GM21723 (cell line): ENCODE data around the gene ARL5B.
"Not testable (repeated sequence)": the region's sequence is repeated elsewhere in the genome, so short reads cannot be mapped to it uniquely, and the experiment has no call there.

Experiments
- ATAC-seq: cut with Tn5 transposase; IDR thresholded peaks from one replicate; pipeline ENCODE4 v1.9.1; 2021; ENCODE audit warnings: mild to moderate bottlenecking, moderate library complexity; ENCODE audit not compliant: unreplicated experiment

ARL5B gene, protein sequence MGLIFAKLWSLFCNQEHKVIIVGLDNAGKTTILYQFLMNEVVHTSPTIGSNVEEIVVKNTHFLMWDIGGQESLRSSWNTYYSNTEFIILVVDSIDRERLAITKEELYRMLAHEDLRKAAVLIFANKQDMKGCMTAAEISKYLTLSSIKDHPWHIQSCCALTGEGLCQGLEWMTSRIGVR

DNA sequence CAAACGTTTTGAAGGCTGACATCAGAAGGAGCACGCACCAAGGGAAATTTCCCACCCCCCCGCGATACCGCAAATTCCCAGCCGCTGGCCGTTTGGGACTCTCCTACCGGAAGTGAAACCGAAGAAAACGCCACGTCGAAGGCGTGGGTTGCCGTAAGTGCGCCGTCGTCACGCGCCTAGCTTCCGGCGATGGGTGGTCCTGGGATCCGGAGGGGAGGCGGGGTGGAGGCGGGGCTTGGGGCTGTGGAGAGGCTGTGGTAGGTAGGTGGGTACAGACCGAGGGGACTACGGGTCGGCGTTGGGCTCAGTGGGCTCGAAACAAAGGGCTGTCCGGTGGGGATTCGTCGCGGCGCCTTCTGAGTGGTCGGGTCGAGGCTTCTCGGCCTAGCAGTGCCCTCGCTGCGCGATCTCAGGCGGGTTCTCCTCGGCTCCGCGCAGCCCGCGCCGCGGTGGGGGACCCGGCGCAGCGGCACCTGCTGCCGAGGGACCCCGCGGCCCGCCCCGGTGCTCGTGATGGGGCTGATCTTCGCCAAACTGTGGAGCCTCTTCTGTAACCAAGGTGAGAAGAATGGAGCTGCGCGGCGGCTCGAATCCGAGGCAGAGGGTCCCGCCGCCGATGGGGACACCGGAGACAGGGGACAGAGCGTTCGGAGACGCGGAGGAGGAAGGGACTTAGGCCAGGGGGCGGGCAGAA lies at the start of gene ARL5B:
Gene ARL5B (plus strand): TSS at position 307 of the 694 bp plus-strand sequence. CDS start 207 bp downstream, at position 514.
- peak; percentile 87 for ATAC-seq

DNA sequence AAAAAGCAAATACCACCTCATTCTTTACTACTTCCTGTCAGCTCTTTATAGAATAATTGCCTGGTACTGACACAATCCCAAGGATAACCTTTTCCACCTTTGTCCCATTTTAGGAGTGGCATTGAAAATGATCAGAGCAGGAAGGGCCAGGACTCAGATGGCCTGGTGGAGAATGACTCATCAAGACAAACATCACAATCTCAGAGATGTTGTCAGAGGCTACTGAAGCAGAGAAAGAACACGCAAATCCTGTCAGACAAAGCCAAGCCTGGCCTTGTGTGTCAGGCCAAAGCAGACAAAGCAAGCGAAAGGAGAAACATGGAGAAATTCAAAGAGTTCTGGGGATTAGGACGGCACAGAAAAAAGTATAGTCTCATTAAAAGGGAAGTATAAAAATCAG lies 48.7 kb upstream of the ARL5B start:
- ATAC-seq = no peak

DNA sequence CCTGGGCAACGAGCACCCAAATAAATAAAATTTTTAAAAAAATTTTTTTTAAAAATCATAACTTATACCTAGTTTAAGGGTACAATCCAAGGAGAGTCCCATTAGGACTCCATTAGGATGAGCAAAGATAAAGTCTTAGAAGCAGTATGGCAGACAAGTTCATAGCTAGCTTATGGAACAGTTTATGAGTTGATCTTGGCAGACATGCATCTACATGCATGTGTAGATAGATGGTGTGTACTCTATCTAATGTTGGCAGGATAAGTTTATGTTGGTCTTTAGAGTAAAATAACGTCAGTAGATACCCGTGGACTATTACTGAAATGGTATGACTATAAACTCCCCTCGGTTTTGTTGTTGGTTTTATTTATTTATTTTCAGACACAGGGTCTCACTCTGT lies 48.1 kb upstream of the ARL5B start:
- no peak for ATAC-seq

DNA sequence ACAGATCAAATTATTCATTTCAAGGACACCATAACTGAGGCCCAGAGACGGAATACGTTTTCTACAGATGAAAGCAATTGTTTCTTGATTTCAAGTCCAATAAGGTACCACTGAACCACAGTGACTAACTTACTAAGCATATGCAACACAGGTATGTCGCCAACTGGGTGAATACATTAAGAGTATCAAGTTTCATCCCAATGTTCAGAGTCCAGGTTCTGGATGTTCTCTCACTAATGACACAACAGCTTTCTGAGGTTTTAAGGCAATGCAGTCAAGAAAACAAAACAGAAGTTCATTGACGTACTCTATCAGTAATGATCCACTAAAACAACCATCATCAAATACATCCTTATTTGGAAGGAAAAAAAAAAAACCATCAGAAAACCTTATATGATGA lies 43.6 kb upstream of the ARL5B start:
- no peak for ATAC-seq

DNA sequence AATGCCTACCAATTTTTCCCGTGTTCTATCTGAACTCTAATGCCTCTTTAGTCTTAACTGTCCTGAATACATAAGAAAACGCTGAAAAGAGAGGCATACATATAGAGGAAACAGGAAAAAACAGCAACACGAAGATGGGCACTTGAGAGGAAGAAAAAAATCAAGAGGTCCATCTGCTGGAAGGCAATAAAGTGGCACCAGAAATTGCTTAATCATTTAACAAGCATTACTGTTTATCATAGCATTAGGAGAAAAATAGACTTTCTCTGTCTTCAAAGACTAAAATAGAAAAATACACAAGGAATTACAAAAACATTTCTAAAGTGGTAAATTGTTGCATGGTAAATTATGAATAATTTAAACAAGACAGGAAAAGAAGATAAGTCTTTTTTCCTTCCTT lies 42.9 kb upstream of the ARL5B start:
- no peak for ATAC-seq

DNA sequence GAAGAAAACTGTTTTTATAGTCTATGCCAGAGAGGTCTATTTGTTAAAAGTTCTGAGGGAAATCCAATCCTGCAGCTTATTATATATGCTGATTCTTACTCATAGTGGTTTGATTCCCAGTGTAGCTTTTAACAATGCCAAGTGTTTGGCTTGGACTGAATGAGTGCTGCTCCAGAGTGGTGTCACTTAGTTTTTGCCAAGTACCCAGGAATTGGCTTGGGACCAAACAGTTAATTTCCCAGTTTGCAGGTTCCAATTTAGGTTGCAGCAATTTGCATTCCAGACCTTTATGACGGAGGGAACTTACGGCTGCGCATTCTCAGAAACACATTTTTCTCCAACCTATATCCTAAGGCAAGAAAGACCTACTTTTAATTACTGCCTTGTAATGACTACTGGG lies 40.2 kb upstream of the ARL5B start:
- ATAC-seq = no peak

DNA sequence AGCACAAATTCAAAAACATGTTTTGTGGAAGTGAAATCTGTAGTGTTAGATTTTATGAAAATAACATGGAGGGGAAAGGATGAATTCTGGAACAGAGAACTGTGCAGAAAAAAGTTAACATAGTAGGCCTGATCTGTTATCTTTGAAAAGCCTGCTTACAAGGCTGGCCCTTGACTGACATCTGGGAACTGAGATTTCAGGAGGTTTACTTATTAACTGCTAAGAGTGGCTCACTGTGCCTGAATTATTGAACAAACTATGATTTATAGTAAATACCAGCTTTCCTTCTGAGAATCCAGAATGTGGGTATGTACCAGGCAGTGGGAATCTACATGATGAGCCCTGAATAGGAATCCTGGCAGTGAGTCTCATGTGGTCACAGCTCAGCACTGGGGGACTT lies 38.4 kb upstream of the ARL5B start:
- ATAC-seq = no peak

DNA sequence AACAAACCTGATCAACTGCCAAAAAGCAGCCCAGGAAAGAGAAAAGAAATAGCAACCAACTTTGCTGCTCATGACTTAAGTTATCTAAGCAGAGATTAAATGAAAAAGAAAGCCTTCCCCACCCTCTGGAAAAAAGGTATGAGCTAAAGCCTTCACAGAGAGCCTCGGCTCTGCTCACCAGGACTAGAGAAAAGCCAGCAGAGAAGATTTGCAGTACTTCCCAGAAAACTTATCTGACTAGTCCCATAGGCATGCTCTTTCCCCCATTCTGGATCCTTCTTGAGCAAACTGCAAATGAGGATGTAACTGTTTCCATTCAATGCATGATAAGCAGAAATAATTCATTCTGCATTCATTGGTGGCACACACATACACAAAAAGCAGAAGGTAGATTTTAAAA lies 35.6 kb upstream of the ARL5B start:
- not testable (repeated sequence) for ATAC-seq

DNA sequence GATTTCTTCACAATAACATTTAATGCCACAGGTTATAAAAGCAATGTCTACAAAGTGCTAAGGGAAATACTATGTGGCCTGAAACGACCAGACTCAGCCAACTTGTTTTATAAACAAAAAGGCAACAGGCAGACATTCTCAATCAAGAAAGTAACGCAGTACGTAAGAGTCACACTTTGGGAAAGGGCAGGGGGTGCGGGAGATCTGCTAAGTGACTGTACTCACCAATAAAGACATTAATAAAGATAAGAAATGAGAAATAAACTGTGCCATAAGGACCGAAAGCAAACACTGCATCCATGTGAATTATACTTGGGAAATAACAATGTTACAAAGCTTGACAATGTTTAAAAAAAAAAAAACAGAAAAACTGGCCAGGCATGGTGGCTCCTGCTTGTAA lies 33.3 kb upstream of the ARL5B start:
- ATAC-seq = no peak

DNA sequence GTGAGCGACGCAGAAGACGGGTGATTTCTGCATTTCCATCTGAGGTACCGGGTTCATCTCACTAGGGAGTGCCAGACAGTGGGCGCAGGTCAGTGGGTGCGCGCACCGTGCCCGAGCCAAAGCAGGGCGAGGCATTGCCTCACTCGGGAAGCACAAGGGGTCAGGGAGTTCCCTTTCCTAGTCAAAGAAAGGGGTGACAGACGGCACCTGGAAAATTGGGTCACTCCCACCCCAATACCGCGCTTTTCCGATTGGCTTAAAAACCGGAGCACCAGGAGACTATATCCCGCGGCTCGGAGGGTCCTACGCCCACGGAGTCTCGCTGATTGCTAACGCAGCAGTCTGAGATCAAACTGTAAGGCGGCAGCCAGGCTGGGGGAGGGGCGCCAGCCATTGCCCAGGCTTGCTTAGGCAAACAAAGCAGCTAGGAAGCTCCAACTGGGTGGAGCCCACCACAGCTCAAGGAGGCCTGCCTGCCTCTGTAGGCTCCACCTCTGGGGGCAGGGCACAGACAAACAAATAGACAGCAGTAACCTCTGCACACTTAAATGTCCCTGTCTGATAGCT lies 31.7 kb upstream of the ARL5B start:
- not testable (repeated sequence) for ATAC-seq

DNA sequence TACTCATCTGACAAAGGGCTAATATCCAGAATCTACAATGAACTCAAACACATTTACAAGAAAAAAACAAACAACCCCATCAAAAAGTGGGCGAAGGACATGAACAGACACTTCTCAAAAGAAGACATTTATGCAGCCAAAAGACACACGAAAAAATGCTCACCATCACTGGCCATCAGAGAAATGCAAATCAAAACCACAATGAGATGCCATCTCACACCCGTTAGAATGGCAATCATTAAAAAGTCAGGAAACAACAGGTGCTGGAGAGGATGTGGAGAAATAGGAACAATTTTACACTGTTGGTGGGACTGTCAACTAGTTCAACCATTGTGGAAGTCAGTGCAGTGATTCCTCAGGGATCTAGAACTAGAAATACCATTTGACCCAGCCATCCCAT lies 26.7 kb upstream of the ARL5B start:
- not testable (repeated sequence) for ATAC-seq

DNA sequence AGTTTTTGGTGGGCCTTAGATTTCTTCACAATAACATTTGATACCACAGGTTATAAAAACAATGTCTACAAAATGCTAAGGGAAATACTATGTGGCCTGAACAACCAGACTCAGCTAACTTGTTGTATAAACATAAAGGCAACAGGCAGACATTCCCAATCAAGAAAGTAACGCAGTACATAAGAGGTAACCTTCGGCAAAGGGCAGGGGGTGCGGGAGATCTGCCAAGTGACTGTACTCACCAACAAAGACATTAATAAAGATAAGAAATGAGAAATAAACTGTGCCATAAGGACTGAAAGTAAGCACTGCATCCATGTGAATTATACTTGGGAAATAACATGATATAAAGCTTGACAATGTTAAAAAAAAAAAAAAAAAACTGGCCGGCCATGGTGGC lies 23.2 kb upstream of the ARL5B start:
- ATAC-seq = no peak

DNA sequence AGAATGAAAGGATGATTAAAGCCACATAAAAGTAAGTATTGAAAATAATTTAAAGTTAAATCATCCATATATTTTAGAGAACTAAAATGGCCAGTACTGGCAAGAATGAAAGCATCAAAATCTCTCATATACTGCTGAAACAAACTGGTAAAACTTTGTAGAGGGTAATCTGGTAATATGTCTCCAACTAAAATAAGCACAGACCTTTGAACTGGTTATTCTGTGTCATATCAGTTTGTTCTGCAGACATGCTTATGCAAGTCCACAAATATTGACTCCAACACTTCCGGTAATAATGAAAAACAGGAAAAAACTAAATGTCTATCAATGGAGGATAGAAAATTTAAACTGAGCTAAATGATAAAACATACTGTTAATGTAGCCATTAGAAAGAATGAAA lies 21.8 kb upstream of the ARL5B start:
- ATAC-seq = not testable (repeated sequence)

DNA sequence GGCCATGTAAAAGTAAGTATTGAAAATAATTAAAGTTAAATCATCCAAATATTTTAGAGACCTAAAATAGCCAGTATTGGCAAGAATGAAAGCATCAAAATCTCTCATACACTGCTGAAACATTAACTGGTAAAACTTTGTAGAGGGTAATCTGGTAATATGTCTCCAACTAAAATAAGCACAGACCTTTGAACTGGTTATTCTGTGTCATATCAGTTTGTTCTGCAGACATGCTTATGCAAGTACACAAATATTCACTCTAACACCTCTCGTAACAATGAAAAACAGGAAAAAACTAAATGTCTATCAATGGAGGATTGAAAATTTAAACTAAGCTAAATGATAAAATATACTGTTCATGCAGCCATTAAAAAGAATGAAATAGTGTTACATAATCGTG lies 19.5 kb upstream of the ARL5B start:
- ATAC-seq = not testable (repeated sequence)

DNA sequence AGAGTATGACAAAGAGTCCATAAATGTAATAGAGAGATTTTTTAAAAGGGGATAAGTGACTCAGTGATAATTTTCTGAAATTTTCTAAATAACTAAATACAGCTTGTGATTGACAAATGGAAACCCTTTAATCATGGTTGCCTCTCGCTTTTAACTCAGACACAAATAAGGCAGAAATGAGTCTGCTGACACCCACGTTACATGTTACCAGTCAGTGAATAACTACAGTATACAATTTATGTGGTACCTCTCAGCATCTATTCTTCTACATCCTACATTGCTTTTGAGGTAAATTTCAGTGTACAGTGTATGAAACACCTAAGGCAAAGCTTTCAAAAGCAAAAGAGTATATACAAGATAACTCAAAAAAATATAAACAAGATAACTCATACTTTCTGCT lies 12.1 kb upstream of the ARL5B start:
- ATAC-seq = no peak

DNA sequence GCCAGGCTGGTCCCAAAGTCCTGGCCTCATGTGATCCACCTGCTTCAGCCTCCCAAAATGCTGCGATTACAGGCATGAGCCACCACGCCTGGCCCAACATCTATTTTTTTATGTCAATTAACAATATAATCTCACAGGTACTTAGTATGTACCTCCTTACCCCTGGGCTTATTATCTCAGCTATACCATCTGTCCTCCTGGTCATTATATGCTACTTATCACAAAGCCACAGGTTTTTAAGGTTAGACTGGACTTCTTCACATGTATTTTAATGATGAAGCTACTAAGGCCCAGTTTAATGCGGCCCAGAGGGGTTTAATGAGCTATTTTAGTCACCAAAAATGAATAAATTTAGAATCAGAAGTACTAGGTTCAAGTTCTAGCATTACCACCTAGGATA lies 11.3 kb upstream of the ARL5B start:
- no peak for ATAC-seq

DNA sequence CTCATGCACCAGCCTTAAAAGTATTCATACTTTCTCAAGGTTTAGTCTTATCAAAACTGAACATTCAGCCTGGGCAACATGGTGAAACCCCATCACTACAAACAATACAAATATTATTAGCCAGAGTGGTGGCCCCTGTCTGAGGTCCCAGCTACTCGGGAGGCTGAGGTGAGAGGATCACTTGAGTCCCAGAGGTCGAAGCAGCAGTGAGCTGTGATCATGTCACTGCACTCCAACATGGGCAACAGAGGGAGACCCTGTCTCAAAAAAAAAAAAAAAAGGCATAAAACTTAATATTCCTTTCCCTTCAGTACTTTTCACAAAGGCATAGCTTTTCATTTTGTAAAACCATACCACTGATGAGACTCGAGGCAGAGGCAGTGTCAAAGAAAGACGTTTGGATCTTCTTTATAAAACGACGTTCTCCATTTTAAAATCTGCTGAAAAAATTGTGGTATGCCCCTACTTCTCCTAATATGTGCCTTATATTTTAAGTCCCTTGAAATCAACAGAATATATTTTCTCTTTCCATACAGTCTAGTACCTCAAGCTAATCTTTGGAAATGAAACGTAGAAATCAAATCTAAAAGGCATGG lies 9.8 kb upstream of the ARL5B start:
- ATAC-seq = no peak

DNA sequence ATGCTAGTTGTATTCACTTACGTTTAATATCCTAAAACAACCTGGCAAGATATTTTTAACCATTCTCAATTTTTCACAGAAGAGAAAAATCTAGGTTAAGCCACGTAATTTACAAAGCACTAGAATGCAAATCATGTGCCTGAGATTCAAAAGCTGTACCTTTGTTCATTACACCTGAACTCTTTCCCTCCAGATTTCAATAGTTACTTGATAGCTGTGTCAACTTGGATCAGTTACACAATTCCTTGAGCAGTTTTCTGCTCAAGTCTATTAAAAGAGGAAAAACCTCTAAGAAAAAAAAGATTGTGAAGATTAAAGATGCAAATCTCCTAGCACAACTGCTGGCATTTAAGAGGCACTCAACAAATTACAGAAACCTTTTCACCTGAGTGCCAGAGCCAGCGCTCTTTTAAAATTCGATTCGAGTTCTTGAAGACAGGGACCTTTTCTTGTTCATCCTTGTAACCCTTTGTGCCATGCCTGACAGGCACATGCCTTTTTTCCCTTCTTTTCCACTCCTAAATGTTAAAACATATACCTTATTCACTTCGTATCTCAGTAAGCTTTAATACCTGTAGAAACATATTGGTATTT lies 8.7 kb upstream of the ARL5B start:
- no peak for ATAC-seq

DNA sequence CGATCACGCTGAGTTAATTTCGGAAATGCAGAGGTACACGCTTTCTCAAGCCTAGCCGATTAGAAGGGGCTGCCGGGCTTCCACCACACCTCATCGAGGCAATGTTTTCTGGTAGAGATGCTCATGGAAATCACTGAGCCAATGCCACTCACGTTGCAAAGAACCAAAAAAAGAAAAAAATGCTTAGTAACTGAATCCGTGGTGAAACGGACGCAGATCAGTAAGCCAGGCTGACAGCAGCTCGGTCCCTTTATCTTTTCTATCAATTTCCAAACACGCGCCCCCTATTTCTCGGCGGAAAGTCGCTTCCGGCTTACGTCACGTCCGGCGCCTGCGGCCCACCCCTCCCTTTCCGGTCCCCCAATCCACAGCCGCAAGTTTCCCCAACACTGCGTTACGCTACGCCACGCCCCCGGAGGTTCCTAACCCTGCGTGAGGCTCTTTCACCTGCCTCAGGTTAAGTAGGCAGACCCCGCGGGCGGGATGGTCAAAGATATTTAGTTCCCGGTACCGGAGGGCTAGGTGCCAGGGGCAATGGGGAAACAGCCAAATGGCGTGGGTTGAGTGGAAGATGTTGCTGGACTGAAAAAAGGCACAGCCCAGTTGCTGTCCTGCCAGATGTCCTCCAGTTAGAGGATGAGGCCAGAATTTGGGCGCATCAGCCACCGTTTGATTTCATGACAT lies 7.8 kb upstream of the ARL5B start, which contains the start of gene NSUN6:
Gene NSUN6 (minus strand): TSS at position 264 of the 684 bp plus-strand sequence. CDS start 384 bp downstream, outside the sequence.
- ATAC-seq = peak; percentile 98

DNA sequence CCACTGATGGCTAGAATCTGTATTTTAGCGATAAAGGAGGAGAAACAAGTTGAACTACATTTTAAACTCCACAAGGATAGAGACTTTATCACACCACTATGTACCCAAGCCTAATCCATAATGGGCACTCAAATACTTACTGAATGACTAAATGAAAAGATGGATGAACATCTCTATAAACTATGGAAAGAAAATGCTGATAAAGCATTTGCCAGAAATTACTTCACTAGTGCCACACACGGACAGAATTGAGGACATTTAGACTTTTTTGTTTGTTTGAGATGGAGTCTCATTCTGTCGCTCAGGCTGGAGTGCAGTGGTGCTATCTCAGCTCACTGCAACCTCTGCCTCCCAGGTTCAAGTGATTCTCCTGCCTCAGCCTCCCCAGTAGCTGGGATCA lies 6.1 kb upstream of the ARL5B start:
- no peak for ATAC-seq

DNA sequence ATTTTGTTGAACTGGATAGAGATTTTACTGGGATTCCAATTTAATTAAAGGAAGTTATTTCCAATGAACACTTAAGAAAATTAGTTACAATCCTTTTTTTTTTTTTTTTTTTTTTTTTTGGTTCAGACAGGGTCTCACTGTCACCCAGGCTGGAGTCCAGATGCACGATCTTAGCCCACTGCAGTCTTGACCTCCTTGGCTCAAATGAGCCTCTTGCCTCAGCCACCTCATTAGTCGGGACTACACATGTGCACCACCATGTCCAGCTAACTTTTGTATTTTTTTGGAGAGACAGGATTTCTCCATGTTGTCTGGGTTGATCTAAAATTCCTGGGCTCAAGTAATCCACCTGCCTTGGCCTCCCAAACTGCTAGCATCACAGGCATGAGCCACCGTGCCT lies 2.5 kb upstream of the ARL5B start:
- ATAC-seq = no peak
